DMS53 treated with DMSO at 0.1 percent for 48 hours (cell line): ENCODE data around the gene BSCL2.
A peak's percentile ranks its signal among the peaks of the same experiment; 100 is the strongest.
"Not testable (repeated sequence)": the region's sequence is repeated elsewhere in the genome, so short reads cannot be mapped to it uniquely, and the experiment has no call there.

Experiments used
- DNase-seq: peaks from one replicate; lab custom pipeline; 2025; ENCODE audit not compliant: unreplicated experiment; lab: John Stamatoyannopoulos, UW

Gene BSCL2

GRCh38 chr11:62707277-62707861, at the start of gene BSCL2, which contains the start of gene GNG3:
BSCL2 (minus strand) TSS chr11:62707424; CDS start chr11:62707195, 229 bp downstream.
GNG3 (plus strand) TSS chr11:62707676; CDS start chr11:62708296, 620 bp downstream.
- no peak for DNase-seq

GRCh38 chr11:62755086-62755615, 47.9 kb upstream of the BSCL2 start:
- no peak for DNase-seq

- peak; percentile 98 for DNase-seq
Observed at GRCh38 chr11:62753736-62754603, 46.7 kb upstream of the BSCL2 start, which contains the start of gene ZBTB3. ZBTB3 (minus strand) TSS chr11:62754160; CDS start chr11:62753664, 496 bp downstream.

- DNase-seq: no peak
Observed at GRCh38 chr11:62752994-62753735, 45.9 kb upstream of the BSCL2 start.

- no peak for DNase-seq
Observed at GRCh38 chr11:62752177-62752785, 45.1 kb upstream of the BSCL2 start.

- not testable (repeated sequence) for DNase-seq
Observed at GRCh38 chr11:62749931-62750330, 42.7 kb upstream of the BSCL2 start.

- no peak for DNase-seq
Observed at GRCh38 chr11:62747475-62748160, 40.4 kb upstream of the BSCL2 start.

- no peak for DNase-seq
Observed at GRCh38 chr11:62737196-62737595, 30.0 kb upstream of the BSCL2 start.

GRCh38 chr11:62732830-62733229, 25.6 kb upstream of the BSCL2 start:
- no peak for DNase-seq

- not testable (repeated sequence) for DNase-seq
Observed at GRCh38 chr11:62730076-62730475, 22.9 kb upstream of the BSCL2 start.

GRCh38 chr11:62728171-62728988, 21.2 kb upstream of the BSCL2 start, which contains the start of gene TTC9C:
TTC9C (plus strand) TSS chr11:62728486; CDS start chr11:62728849, 363 bp downstream.
- peak; percentile 83 for DNase-seq

- peak; percentile 96 for DNase-seq
Observed at GRCh38 chr11:62727872-62728170, 20.6 kb upstream of the BSCL2 start.

GRCh38 chr11:62727165-62727871, 20.1 kb upstream of the BSCL2 start, which contains the start of gene HNRNPUL2:
HNRNPUL2 (minus strand) TSS chr11:62727457; CDS start chr11:62727156, 301 bp downstream.
- DNase-seq: peak; percentile 97

- no peak for DNase-seq
Observed at GRCh38 chr11:62726915-62727164, 19.6 kb upstream of the BSCL2 start.

- DNase-seq: no peak
Observed at GRCh38 chr11:62726156-62726914, 19.1 kb upstream of the BSCL2 start.

- no peak for DNase-seq
Observed at GRCh38 chr11:62725646-62726045, 18.4 kb upstream of the BSCL2 start.

GRCh38 chr11:62724171-62724570, 16.9 kb upstream of the BSCL2 start:
- DNase-seq: no peak

- no peak for DNase-seq
Observed at GRCh38 chr11:62721994-62722393, 14.8 kb upstream of the BSCL2 start.
